Measurements from ENCODE around the gene DEDD2.

The DEDD2 gene

DNA sequence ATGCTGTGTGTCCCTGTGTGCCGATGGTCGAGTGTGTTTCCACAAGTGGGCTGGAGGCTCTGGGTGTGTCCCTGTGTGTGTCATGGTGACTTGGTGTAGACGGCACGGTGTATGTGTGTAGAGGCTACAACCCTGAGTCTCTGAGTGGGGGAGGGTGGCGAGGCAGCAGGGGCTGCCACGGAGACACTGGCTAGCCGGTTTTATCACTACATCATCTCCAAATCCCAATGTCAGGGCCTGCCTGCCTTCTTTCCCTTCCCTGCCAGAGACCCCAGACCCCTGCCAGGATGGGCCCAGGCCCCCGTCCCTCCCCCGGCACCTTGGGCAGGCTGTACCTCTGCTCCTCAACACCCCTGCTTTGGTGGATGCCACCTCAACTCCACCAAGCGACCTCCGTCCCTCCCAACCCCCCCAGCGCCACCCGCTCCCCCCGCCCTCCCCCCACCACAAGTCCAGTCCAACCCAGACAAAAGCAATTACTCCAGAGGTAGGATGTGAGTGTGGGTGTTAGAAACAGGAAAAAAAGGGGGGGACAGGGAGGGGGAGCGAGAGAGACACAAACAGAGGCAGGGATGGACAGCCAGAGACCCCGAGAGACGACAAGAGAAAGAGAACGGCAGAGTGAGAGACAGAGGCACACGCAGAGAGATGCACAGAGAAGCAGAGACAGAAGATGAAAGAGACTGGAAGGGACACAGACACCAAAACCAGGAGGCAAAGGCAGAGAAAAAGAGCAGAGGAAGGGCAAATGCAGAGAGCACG, 63.6 kb downstream of the DEDD2 start:
- no peak for DNase-seq
- in situ Hi-C loops (cut with MboI; ENCODE audit: low pct_unique_long_range_greater_than_20kb, low sequenced_read_pairs): no loop called here

DNA sequence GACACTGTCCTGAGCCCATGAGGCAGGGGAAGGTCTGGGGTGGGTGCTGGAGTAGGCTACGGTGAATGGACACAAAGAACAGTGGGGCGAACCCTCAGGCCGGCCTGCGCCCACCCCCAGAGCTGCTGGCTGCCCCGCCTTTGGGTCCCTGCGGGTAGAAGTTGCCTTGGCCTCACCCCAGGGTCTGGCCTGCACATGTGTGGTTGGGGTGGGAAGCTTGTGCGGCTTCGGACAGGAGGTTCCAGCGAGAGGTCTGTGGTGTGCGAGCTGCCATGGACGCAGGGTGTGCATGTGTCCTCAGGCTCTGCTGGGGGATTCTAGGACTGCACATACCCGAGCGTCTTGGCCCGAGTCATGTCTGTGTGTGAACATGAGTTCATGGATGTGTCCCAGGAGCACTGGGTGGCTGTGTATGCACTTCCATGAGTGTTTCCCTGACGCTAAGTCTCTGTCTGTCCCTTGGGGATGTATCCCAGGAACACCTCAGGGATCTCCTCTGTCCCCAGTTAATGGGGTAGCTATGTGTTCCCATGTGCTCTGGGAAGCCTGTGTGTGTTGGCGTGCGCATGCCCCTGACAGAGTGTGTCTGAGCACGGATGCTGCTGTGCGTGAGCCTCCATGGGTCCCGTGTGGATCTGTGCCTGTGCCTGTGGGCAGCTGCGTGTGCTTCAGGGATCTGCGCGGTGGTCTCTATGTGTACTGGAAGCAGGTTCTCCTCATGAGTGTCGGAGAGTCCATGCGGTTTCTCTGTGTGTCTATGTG, 64.4 kb downstream of the DEDD2 start:
- in situ Hi-C loops (cut with MboI; ENCODE audit: low pct_unique_long_range_greater_than_20kb, low sequenced_read_pairs): no loop called here
- DNase-seq: no peak

DNA sequence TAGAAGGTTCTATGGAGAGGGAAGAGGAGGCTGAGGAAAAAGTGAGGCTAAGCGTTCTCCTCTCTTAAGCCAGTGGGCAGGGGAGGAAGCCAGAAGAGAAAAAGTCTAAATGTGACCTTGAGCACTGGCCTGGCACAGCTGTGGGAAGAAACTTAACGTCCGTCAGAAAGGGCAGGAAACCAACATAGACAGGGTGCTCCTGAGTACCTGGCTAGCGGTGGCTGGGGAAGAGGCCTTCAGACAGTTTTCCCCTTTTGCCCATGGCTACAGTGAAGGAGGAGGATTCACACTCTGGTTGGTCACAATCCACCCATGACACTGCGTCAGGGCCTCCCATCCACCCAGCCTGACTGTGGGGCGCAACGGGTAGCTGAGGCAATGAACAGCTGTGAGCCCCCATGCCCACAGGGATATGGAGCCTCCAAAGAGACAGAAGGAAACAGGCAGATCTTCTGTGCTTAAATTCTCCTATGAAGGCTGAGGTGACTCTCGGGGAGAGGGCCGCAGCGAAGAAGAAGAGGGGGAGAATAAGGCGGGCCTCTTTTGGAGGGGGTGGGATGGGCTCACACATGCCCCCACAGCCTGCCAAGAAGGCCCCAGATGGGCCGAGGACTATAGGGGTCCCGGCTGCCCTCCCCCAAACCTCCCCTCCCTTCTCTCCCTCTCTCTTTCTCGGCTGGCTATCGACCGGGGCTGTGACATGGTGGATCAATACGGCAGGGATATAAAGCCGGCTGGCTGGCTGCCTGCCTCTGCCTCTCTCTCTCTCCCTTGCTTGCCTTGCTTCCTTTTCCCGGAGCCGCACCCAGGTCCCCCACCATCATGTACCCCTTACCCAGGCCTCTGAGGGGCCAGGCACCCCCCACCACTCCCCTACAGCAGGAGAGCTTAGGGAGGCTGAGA, 65.4 kb downstream of the DEDD2 start:
- no peak for DNase-seq
- in situ Hi-C loops (cut with MboI; ENCODE audit: low pct_unique_long_range_greater_than_20kb, low sequenced_read_pairs): no loop called here

DNA sequence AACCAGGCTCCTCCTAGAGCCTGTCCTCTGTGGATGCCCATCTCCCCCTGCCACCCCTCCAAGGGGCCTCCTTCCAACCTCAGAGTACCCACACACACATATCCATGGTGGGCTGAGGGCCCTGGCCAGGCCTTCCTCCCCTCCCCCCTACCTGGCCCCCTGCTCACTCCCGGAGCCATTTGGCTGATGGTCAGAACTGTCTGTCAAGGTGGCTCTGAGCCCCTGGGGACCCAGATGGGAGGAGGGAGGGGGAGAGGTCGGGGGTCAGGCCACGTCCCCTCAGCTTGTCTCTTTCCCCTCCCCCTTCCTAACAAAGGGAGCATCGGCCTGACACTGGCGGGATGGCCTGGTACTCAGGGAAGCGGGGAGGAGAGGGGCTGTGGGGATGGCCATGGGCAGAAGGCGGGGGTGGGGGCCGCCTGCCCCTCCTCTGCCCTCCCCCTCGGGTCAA, 66.5 kb downstream of the DEDD2 start:
- in situ Hi-C loops (cut with MboI; ENCODE audit: low pct_unique_long_range_greater_than_20kb, low sequenced_read_pairs): no loop called here
- no peak for DNase-seq

DNA sequence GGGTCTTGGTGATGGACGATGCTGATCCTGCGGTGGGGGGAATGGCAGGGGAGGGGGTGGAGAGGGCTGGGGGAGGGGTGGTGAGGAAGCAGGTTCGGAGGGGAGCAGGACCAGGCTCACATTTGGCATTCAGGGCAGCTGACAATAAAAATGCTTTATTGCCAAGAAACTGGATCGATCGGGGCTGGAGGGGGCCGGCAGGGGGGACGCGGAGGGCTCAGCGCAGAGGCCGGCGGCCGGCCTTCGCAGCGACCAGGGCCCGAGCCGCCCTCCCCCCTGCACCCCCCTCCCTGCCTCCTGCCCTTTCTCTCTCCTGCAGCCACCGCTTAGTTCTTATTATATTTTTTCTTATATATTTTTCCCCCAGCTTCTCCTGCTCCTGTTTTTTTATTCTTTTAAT, 67.1 kb downstream of the DEDD2 start:
- in situ Hi-C loops (cut with MboI; ENCODE audit: low pct_unique_long_range_greater_than_20kb, low sequenced_read_pairs): no loop called here
- no peak for DNase-seq

DNA sequence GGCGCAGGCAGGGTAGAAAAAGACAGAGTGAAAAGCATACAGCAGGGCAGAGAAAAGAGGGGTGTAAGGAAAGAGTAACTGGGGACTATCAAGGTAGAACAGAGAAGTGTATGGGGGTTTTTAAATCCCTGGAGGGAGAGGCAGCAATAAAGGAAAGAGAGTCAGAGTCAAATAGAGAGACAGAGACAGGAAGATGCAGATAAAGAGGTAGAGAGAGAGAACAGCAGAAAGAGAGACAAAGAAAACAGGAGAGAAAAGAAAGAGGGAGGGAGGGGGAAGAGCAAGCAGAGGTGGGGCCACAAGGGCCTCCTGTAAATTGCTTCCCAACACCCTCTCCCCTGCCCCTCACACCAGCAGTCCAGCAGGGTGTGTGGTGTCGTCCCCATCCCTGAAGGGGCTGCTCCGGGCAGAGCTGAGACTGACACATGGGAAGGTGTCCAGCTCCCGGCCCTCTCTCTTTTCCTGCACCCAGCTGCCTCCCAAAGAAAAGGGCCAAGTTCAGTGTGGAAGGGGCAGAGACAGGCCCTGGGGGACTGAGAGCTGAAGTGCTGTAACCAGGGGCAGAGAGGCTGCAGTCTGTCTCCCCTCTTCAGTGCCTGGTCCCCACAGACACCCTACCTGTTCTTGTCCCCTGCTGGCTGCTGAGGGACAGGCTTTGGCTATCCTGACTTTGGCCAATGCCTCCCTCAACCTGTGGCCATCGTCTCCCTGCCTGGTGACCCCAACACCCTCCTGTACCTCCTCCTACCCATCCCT, 67.9 kb downstream of the DEDD2 start:
- in situ Hi-C loops (cut with MboI; ENCODE audit: low pct_unique_long_range_greater_than_20kb, low sequenced_read_pairs): no loop called here
- no peak for DNase-seq
